Adipose tissue (tissue), 3 donors: ENCODE data around the gene ZNF541. TPM values are rescaled to one million over a fixed set of nuclear protein-coding genes. Genes with fewer than 3 reads are reported as not detected.

Experiments used
- H3K27ac ChIP-seq: one replicate; pipeline ENCODE4 v1.5.1; 2013; ENCODE audit warnings: low read depth, low read length
- WGBS, 3 donors: extraction: QIAGEN DNeasy Blood & Tissue Kit; methylation state at CpG; one replicate each; pipeline ENCODE4 v1.1.7; 2013; 5-methylcytosine and 5-hydroxymethylcytosine counted together
- polyA plus RNA-seq, 3 donors: library from polyadenylated mRNA; stranded (reverse); fragments of 200-250 nt; gene quantifications; one replicate each; pipeline ENCODE4 v1.2.3, GENCODE V29; 2013
- donor health status: healthy with polysubstance abuse.
- donor health status: Bipolar disorder and iron deficiency.
- donor health status: healthy.

ZNF541 gene
- polyA plus RNA-seq = under 1 TPM; 0.07 to 0.45 (median 0.30) TPM

- H3K27ac ChIP-seq = no peak within 1 kb of the TSS
- WGBS, 3 donors = 16 to 23% (median 19%) methylated on average over 53 to 89 of the region's 89 CpGs
Observed at GRCh38 chr19:47573071-47574026, at the start of gene ZNF541. Gene ZNF541, minus strand, starts transcription at chr19:47573148. Its CDS starts 17,292 bp downstream, at chr19:47555856.

- no peak overlapping the region for H3K27ac ChIP-seq
- 64 to 83% (median 74%) methylated on average over 6 of the region's 6 CpGs for WGBS, 3 donors
Observed at GRCh38 chr19:47619763-47620162, 46.8 kb upstream of the ZNF541 start.

GRCh38 chr19:47618771-47619170, 45.8 kb upstream of the ZNF541 start:
- WGBS, 3 donors = 58 to 69% (median 68%) methylated on average over 14 of the region's 14 CpGs
- H3K27ac ChIP-seq = no peak overlapping the region

GRCh38 chr19:47615714-47616113, 42.8 kb upstream of the ZNF541 start:
- H3K27ac ChIP-seq = no peak overlapping the region
- 84 to 92% (median 86%) methylated on average over 7 of the region's 7 CpGs for WGBS, 3 donors

GRCh38 chr19:47615230-47615629, 42.3 kb upstream of the ZNF541 start:
- H3K27ac ChIP-seq = no peak overlapping the region
- 85 to 87% (median 86%) methylated on average over 7 of the region's 7 CpGs for WGBS, 3 donors

- 94 to 98% (median 97%) methylated on average over 10 of the region's 10 CpGs for WGBS, 3 donors
- H3K27ac ChIP-seq = no peak overlapping the region
Observed at GRCh38 chr19:47614559-47614958, 41.6 kb upstream of the ZNF541 start.

GRCh38 chr19:47614021-47614295, 41.0 kb upstream of the ZNF541 start:
- H3K27ac ChIP-seq = no peak overlapping the region
- 46 to 54% (median 52%) methylated on average over 3 of the region's 3 CpGs for WGBS, 3 donors

GRCh38 chr19:47613165-47614020, 40.4 kb upstream of the ZNF541 start:
- whole genome bisulfite sequencing, 3 donors = 53 to 57% (median 55%) methylated on average over 14 of the region's 14 CpGs

GRCh38 chr19:47610902-47611301, 38.0 kb upstream of the ZNF541 start:
- no peak overlapping the region for H3K27ac ChIP-seq

More at GRCh38 chr19:47613165-47614020, 40.4 kb upstream of the ZNF541 start:
- no peak overlapping the region for H3K27ac ChIP-seq

GRCh38 chr19:47609906-47610894, 37.3 kb upstream of the ZNF541 start:
- 0 to 1% (median 1%) methylated on average over 38 to 50 of the region's 50 CpGs for WGBS, 3 donors
- peak overlapping the region; percentile 53 for H3K27ac ChIP-seq

More at GRCh38 chr19:47610902-47611301, 38.0 kb upstream of the ZNF541 start:
- WGBS, 3 donors = 38 to 52% (median 44%) methylated on average over 7 of the region's 7 CpGs

- peak within 1 kb of the TSS; percentile 80 for H3K27ac ChIP-seq
- 0 to 1% (median 1%) methylated on average over 42 to 93 of the region's 94 CpGs for WGBS, 3 donors
Observed at GRCh38 chr19:47608969-47609905, 36.3 kb upstream of the ZNF541 start, which contains the start of gene BICRA. Gene BICRA, plus strand, starts transcription at chr19:47609134. Its CDS starts 64,441 bp downstream, at chr19:47673575.

- 0% methylated on average over 65 to 94 of the region's 94 CpGs for WGBS, 3 donors
- H3K27ac ChIP-seq = peak overlapping the region; percentile 80
Observed at GRCh38 chr19:47608074-47608918, 35.3 kb upstream of the ZNF541 start.

GRCh38 chr19:47607564-47608073, 34.7 kb upstream of the ZNF541 start:
- WGBS, 3 donors = 38 to 46% (median 42%) methylated on average over 21 of the region's 21 CpGs
- no peak overlapping the region for H3K27ac ChIP-seq

- WGBS, 3 donors = 52 to 58% (median 54%) methylated on average over 13 of the region's 13 CpGs
- no peak overlapping the region for H3K27ac ChIP-seq
Observed at GRCh38 chr19:47603706-47604565, 31.0 kb upstream of the ZNF541 start.
